Measurements from ENCODE around the gene OR14K1. TPM values are rescaled to one million over a fixed set of nuclear protein-coding genes. Genes with fewer than 3 reads are reported as not detected.

The OR14K1 gene
- total and polyA plus RNA-seq, 10 of the 15 experiments (the other 5 are each of a cell fraction or from before 2014, with no cell fraction given), result not detected

DNA sequence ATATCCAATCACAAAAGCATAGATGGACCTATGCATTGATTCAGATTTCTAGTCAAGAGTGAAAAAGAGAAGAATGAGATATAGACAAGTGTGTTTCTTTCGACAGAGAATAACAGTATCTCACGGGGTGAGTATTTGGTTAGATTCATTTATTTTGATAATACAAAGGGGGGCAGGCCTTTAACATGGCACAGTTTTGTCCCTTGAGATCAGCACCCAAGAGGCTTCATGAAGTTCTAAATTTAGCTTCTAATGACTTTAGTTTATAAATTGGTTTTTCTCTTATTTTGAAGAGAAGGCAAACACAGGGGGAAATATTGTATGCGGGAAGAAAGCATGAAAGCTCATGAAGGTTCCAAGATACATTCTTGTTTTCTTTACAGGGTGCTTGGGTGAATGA, 22.0 kb downstream of the OR14K1 start, which contains the start of gene OR1C1:
TSS of gene OR1C1 (minus strand) at position 101 of the 400 bp plus-strand sequence. CDS start 2,150 bp downstream, outside the sequence.
- ChIA-PET SMC1A (ENCODE audit: uncharacterized antibody, unreplicated experiment) (no interaction called here), POLR2A (no interaction called here), CTCF (no interaction called here), RAD21 (ENCODE audit: unreplicated experiment) (no interaction called here)
- no peaks in the 10 kb centered on the region for H3K9me3 ChIP-seq (replicated peaks; ENCODE audit: control insufficient read depth, insufficient read depth, low read length)
- no peaks in the 10 kb centered on the region for H3K36me3 ChIP-seq (ENCODE audit: control insufficient read depth in 2 of 2, insufficient read depth in 2 of 2, low read length in 1 of 2)
- H3K27ac ChIP-seq (ENCODE audit: control insufficient read depth, insufficient read depth), result no peak within 1 kb of the TSS
- H4K20me1 ChIP-seq (ENCODE audit: control insufficient read depth, insufficient read depth), result no peaks in the 10 kb centered on the region
- intact Hi-C loops (cut with micrococcal nuclease; ENCODE audit: unreplicated experiment), result no loop called here
- in situ Hi-C loops (cut with MboI), result no loop called here
- DNase-seq (ENCODE audit: low read depth, low spot score) (no peak), ATAC-seq (no peak), FAIRE-seq (no peak)
- no peaks in the 10 kb centered on the region for H3K27me3 ChIP-seq (replicated peaks in 1 of 2; ENCODE audit: control insufficient read depth in 2 of 2, insufficient read depth in 2 of 2, low read length in 1 of 2)
- no peaks in the 10 kb centered on the region for H3K79me2 ChIP-seq (ENCODE audit: control insufficient read depth, insufficient read depth, low read length)
- no peak for TF ChIP-seq YBX1 (IDR thresholded peaks at IDR 0.05)
- no peak for TF ChIP-seq MTA2 (IDR thresholded peaks at IDR 0.05; ENCODE audit: low read depth)
- no peak for TF ChIP-seq CBFB (IDR thresholded peaks at IDR 0.05; ENCODE audit: low read depth)
- no peak for TF ChIP-seq SPI1 (IDR thresholded peaks at IDR 0.05; ENCODE audit: borderline replicate concordance, insufficient read depth, low read depth, low read length)
- TF ChIP-seq GABPA (IDR thresholded peaks at IDR 0.05; ENCODE audit: low read depth), result no peak
- no peak for TF ChIP-seq MEF2B (IDR thresholded peaks at IDR 0.05; ENCODE audit: partially characterized antibody, poor library complexity, severe bottlenecking)
- no peak for TF ChIP-seq RBBP5 (conservative IDR thresholded peaks at IDR 0.05)
- no peak for TF ChIP-seq MYC (IDR thresholded peaks at IDR 0.05; ENCODE audit: insufficient read depth, insufficient read length, insufficient replicate concordance, low read length, severe bottlenecking)
- TF ChIP-seq NR2C2 (IDR thresholded peaks at IDR 0.05; ENCODE audit: borderline replicate concordance, control insufficient read depth, insufficient read length, low read depth), result no peak
- no peak for TF ChIP-seq RFX5 (IDR thresholded peaks at IDR 0.05; ENCODE audit: low read depth, low read length)
- no peak for TF ChIP-seq CBX3 (IDR thresholded peaks at IDR 0.05; ENCODE audit: borderline replicate concordance, low read depth)
- TF ChIP-seq, protein P1, sequence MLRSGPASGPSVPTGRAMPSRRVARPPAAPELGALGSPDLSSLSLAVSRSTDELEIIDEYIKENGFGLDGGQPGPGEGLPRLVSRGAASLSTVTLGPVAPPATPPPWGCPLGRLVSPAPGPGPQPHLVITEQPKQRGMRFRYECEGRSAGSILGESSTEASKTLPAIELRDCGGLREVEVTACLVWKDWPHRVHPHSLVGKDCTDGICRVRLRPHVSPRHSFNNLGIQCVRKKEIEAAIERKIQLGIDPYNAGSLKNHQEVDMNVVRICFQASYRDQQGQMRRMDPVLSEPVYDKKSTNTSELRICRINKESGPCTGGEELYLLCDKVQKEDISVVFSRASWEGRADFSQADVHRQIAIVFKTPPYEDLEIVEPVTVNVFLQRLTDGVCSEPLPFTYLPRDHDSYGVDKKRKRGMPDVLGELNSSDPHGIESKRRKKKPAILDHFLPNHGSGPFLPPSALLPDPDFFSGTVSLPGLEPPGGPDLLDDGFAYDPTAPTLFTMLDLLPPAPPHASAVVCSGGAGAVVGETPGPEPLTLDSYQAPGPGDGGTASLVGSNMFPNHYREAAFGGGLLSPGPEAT (IDR thresholded peaks at IDR 0.05; ENCODE audit: low read depth), result no peak
- TF ChIP-seq EZH2 (IDR thresholded peaks at IDR 0.05; ENCODE audit: borderline replicate concordance, control insufficient read depth, low read depth, low read length), result no peak
- no peak for TF ChIP-seq FOS (IDR thresholded peaks at IDR 0.05; ENCODE audit: borderline replicate concordance, extremely low read depth, insufficient read length)
- no peak within 1 kb of the TSS for H3K9ac ChIP-seq (ENCODE audit: control insufficient read depth, insufficient read depth, low read length)
- no TSS peak for BruUV-seq (replicated peaks)
- H2AFZ ChIP-seq (ENCODE audit: control insufficient read depth, low read depth, low read length), result no peak within 1 kb of the TSS
- H3K4me2 ChIP-seq (ENCODE audit: control insufficient read depth, insufficient read depth), result no peak within 1 kb of the TSS
- no peaks in the 10 kb centered on the region for H3K4me1 ChIP-seq (ENCODE audit: control insufficient read depth, insufficient read depth, low read length)
- H3K4me3 ChIP-seq, result no peak within 1 kb of the TSS
- WGBS (ENCODE audit: insufficient coverage, insufficient replicate concordance, low lambda C conversion rate, missing lambda C conversion rate), result 47% methylated on average over 3 of the region's 3 CpGs

Data from GM12878 (cell line).